ENCODE data around the gene AKR1A1.

AKR1A1 gene

GRCh38 chr1:45545553-45546310 lies 4.9 kb upstream of the AKR1A1 start:
- no peak overlapping the region for H3K27ac ChIP-seq (ENCODE audit: low read depth, low read length)
- no peak overlapping the region for H3K4me3 ChIP-seq (ENCODE audit: insufficient read depth, low read length, poor library complexity, severe bottlenecking)

GRCh38 chr1:45551684-45552083 lies 1.1 kb downstream of the AKR1A1 start:
- Histone ChIP-seq H2AFZ (ENCODE audit: low read depth, low read length, severe bottlenecking) (no peak overlapping the region), H3K4me2 (ENCODE audit: low read depth, low read length, poor library complexity, severe bottlenecking) (peak overlapping the region; percentile 99), H3K27me3 (ENCODE audit: low read length) (no peaks in the 10 kb centered on the region), H3K9me2 (replicated peaks; ENCODE audit: insufficient read depth, low read length) (no peaks in the 10 kb centered on the region), H3K36me3 (ENCODE audit: low read length) (peaks cover 9% of the 10 kb centered on the region), H3F3A (ENCODE audit: insufficient read depth) (no peaks in the 10 kb centered on the region), H3K4me3 (ENCODE audit: insufficient read depth, low read length, poor library complexity, severe bottlenecking) (peak overlapping the region; percentile 85), H3K9ac (ENCODE audit: low read length) (peak overlapping the region; percentile 78), H3K79me2 (ENCODE audit: insufficient read depth, low read length) (peaks cover 41% of the 10 kb centered on the region), H4K20me1 (ENCODE audit: low read depth, low read length) (no peaks in the 10 kb centered on the region), H3K9me3 (ENCODE audit: insufficient read depth, low read length) (no peaks in the 10 kb centered on the region), H3K27ac (ENCODE audit: low read depth, low read length) (peak overlapping the region; percentile 70)
- TF ChIP-seq CTCF (IDR thresholded peaks at IDR 0.05; ENCODE audit: insufficient read depth, low read length, poor library complexity, severe bottlenecking) (no peak), EZH2phosphoT487 (conservative IDR thresholded peaks at IDR 0.05; ENCODE audit: low read length) (no peak)

More at GRCh38 chr1:45545553-45546310, 4.9 kb upstream of the AKR1A1 start:
- peak overlapping the region; percentile 15 for H2AFZ ChIP-seq (ENCODE audit: low read depth, low read length, severe bottlenecking)
- H3K4me2 ChIP-seq (ENCODE audit: low read depth, low read length, poor library complexity, severe bottlenecking), result no peak overlapping the region
- no peaks in the 10 kb centered on the region for H3K27me3 ChIP-seq (ENCODE audit: low read length)
- TF ChIP-seq CTCF (IDR thresholded peaks at IDR 0.05; ENCODE audit: insufficient read depth, low read length, poor library complexity, severe bottlenecking) (no peak), EZH2phosphoT487 (conservative IDR thresholded peaks at IDR 0.05; ENCODE audit: low read length) (no peak)
- no peaks in the 10 kb centered on the region for H3K36me3 ChIP-seq (ENCODE audit: low read length)
- no peaks in the 10 kb centered on the region for H3K9me3 ChIP-seq (ENCODE audit: insufficient read depth, low read length)
- H3F3A ChIP-seq (ENCODE audit: insufficient read depth), result no peaks in the 10 kb centered on the region
- H3K9ac ChIP-seq (ENCODE audit: low read length), result no peak overlapping the region
- H4K20me1 ChIP-seq (ENCODE audit: low read depth, low read length), result no peaks in the 10 kb centered on the region
- H3K9me2 ChIP-seq (replicated peaks; ENCODE audit: insufficient read depth, low read length), result no peaks in the 10 kb centered on the region
- H3K79me2 ChIP-seq (ENCODE audit: insufficient read depth, low read length), result peaks cover under 1% of the 10 kb centered on the region; the same call in 1 of the 2 replicates

- Histone ChIP-seq H3K27me3 (ENCODE audit: low read length) (no peaks in the 10 kb centered on the region), H3K9me3 (ENCODE audit: insufficient read depth, low read length) (no peaks in the 10 kb centered on the region), H2AFZ (ENCODE audit: low read depth, low read length, severe bottlenecking) (no peak overlapping the region), H3K4me2 (ENCODE audit: low read depth, low read length, poor library complexity, severe bottlenecking) (peak overlapping the region; percentile 99), H3K9me2 (replicated peaks; ENCODE audit: insufficient read depth, low read length) (no peaks in the 10 kb centered on the region), H3K9ac (ENCODE audit: low read length) (peak overlapping the region; percentile 78), H3K27ac (ENCODE audit: low read depth, low read length) (no peak overlapping the region), H3F3A (ENCODE audit: insufficient read depth) (no peaks in the 10 kb centered on the region), H3K4me3 (ENCODE audit: insufficient read depth, low read length, poor library complexity, severe bottlenecking) (peak overlapping the region; percentile 85), H3K79me2 (ENCODE audit: insufficient read depth, low read length) (peaks cover 43% of the 10 kb centered on the region), H3K36me3 (ENCODE audit: low read length) (peaks cover 9% of the 10 kb centered on the region), H4K20me1 (ENCODE audit: low read depth, low read length) (no peaks in the 10 kb centered on the region)
- no peak for TF ChIP-seq EZH2phosphoT487 (conservative IDR thresholded peaks at IDR 0.05; ENCODE audit: low read length)
- TF ChIP-seq CTCF (IDR thresholded peaks at IDR 0.05; ENCODE audit: insufficient read depth, low read length, poor library complexity, severe bottlenecking), result no peak
Measured at GRCh38 chr1:45552331-45552730, 1.7 kb downstream of the AKR1A1 start.

Measured in SU-DHL-6 (cell line).